Thoracic aorta (tissue), 2 donors: ENCODE data around the gene ATP1B1. TPM values are rescaled to one million over a fixed set of nuclear protein-coding genes. Genes with fewer than 3 reads are reported as not detected.
A peak's percentile ranks its signal among the peaks of the same experiment; 100 is the strongest.

Source experiments
- ATAC-seq: fragments of 150-250 bp; one replicate; pipeline ENCODE4 v1.8.0; 2017; ENCODE audit warnings: low read depth; ENCODE audit not compliant: insufficient number of reproducible peaks, low FRiP score
- DNase-seq: peaks from one replicate; pipeline ENCODE4 v3.0.0-alpha.2; 2020; ENCODE audit warnings: low spot score
- H3K27ac ChIP-seq, 2 donors: fragments of 200-600 bp; sonication (generic); 1 replicate in 1 of 2; 2 replicates in 1 of 2; pipeline ENCODE4 v1.5.1; 2016; ENCODE audit warnings: mild to moderate bottlenecking in 2 of 2, moderate library complexity in 2 of 2
- H3K27me3 ChIP-seq: fragments of 200-600 bp; sonication (generic); replicated peaks from 2 replicates; pipeline ENCODE4 v1.6.0; 2016; ENCODE audit warnings: mild to moderate bottlenecking; ENCODE audit not compliant: insufficient read depth
- H3K36me3 ChIP-seq: fragments of 200-600 bp; sonication (generic); one replicate; pipeline ENCODE4 v1.5.1; 2016
- H3K4me1 ChIP-seq, 2 donors: fragments of 200-600 bp; sonication (generic); 1 replicate in 1 of 2; 2 replicates in 1 of 2; pipeline versions ENCODE4 v1.5.1 to v1.6.0; 2016; ENCODE audit warnings: low read depth in 2 of 2, mild to moderate bottlenecking in 1 of 2; ENCODE audit not compliant: control insufficient read depth in 1 of 2
- H3K4me3 ChIP-seq: fragments of 200-600 bp; sonication (generic); 2 replicates; pipeline ENCODE4 v1.5.1; 2016; ENCODE audit warnings: mild to moderate bottlenecking
- H3K9me3 ChIP-seq: fragments of 200-600 bp; sonication (generic); 2 replicates; pipeline ENCODE4 v1.5.1; 2016
- CTCF ChIP-seq: fragments of 200-600 bp; sonication (generic); IDR thresholded peaks from one replicate; pipeline ENCODE4 v1.5.1; 2019; ENCODE audit warnings: antibody characterized with exemption
- total RNA-seq, 2 donors: library from RNA; depleted of rRNA; stranded (reverse); fragments of >200 nt; gene quantifications; one replicate each; pipeline versions ENCODE4 v1.1.0 to v1.2.3, GENCODE V29; 2016

Gene ATP1B1
- total RNA-seq, 2 donors from 2014 or later: 19.4 to 33.9 TPM

DNA sequence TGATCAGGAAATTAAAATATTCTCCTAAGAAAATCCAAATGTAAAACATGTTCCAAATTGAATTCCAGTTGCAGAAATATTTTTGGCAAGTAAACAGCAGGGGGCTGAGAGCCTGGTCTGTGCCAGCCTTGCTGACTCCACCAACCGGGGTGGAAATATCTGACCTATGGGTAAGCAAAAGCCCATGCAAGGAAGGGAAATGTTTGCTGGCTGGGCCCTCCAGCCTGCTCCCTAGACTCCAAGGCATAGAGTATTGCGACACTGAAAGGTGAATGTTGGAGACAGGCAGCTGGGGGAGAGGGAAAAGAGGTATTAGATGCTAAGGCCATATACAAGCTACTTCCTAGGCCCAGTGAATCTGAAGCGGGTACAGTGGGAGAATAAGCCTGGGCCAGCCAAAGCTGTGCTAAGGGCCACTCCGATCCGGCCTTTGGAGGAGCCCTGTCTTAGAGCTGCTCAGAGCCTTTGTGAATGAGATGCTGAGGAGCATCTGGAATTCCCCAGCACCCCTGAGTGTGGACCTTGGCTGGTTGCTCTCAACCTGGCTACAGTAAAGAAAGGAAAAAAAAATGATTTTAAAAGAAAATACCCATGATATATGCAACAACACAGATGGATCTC lies 24.9 kb upstream of the ATP1B1 start:
- Histone ChIP-seq H3K4me1 (peaks cover 0 to 14% of the 10 kb centered on the region in 2 donors), H3K27ac (no peak overlapping the region), H3K9me3 (no peaks in the 10 kb centered on the region), H3K36me3 (no peaks in the 10 kb centered on the region), H3K27me3 (no peaks in the 10 kb centered on the region), H3K4me3 (no peak overlapping the region)
- TF ChIP-seq CTCF: no peak
- DNase-seq (no peak), ATAC-seq (no peak)

DNA sequence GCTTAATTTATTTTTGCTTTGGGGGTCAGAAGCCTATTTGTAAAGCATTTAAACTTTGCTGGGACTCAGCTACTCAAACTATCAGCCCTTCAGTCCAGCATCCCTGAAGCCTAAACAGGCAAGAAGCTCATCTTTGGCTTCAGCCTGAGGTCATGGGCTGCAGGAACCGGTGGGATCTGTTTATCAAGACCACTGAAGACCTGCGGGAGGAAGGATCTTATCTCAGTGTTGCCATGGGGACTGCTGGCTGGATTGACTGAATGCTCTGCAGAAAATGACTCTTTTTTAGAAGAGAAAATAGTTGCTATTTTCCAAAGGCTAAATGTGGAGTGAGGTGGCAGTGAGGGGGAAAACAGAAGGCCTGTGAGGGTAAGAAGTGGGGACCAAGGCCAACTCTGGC lies 20.6 kb upstream of the ATP1B1 start:
- Histone ChIP-seq H3K9me3 (no peaks in the 10 kb centered on the region), H3K4me3 (no peak overlapping the region), H3K27ac (no peak overlapping the region), H3K36me3 (no peaks in the 10 kb centered on the region), H3K4me1 (peaks cover 5 to 24% of the 10 kb centered on the region in 2 donors), H3K27me3 (no peaks in the 10 kb centered on the region)
- TF ChIP-seq CTCF: no peak
- ATAC-seq (no peak), DNase-seq (no peak)

GRCh38 chr1:169086603-169087455 lies 19.7 kb upstream of the ATP1B1 start:
- Histone ChIP-seq H3K4me1 (peaks cover 5 to 15% of the 10 kb centered on the region in 2 donors), H3K9me3 (no peaks in the 10 kb centered on the region), H3K27me3 (no peaks in the 10 kb centered on the region), H3K27ac (no peak overlapping the region), H3K4me3 (no peak overlapping the region), H3K36me3 (no peaks in the 10 kb centered on the region)
- DNase-seq (no peak), ATAC-seq (peak; percentile 27)
- TF ChIP-seq CTCF: no peak

DNA sequence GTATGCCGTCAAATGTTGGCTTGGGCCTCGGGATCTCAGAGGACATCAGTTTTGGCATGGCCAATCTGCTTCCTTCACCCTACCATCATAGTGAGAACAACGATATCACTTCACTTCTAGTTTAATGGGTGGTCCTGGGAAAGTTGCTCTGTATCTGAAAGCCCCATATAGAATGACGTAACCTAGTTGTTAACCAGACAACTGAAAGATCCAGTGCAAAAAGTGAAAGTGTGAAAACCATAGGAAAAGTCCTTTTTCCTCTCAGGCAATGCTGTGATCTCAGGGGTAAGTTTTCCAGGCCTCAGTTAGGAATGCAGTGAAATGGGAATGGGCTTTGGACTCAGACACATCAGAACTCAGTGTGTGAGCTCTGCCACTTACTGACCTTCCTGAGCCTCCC lies 18.6 kb upstream of the ATP1B1 start:
- DNase-seq (no peak), ATAC-seq (no peak)
- peaks cover 5 to 12% of the 10 kb centered on the region in 2 donors for H3K4me1 ChIP-seq
- H3K9me3 ChIP-seq: no peaks in the 10 kb centered on the region
- no peak overlapping the region for H3K4me3 ChIP-seq
- no peak overlapping the region for H3K27ac ChIP-seq
- H3K27me3 ChIP-seq: no peaks in the 10 kb centered on the region
- no peak for TF ChIP-seq CTCF
- H3K36me3 ChIP-seq: no peaks in the 10 kb centered on the region

- H3K27ac ChIP-seq: no peak overlapping the region
- ATAC-seq (no peak), DNase-seq (no peak)
- no peak for TF ChIP-seq CTCF
- no peaks in the 10 kb centered on the region for H3K36me3 ChIP-seq
- H3K4me3 ChIP-seq: no peak overlapping the region
- H3K4me1 ChIP-seq: peaks cover 5 to 12% of the 10 kb centered on the region in 2 donors
- H3K9me3 ChIP-seq: no peaks in the 10 kb centered on the region
- H3K27me3 ChIP-seq: no peaks in the 10 kb centered on the region
Measured at GRCh38 chr1:169089776-169090175, 16.7 kb upstream of the ATP1B1 start.
